Astrocyte of the spinal cord (primary cell): ENCODE data around the gene CCDC74A.
"Not testable (repeated sequence)": the region's sequence is repeated elsewhere in the genome, so short reads cannot be mapped to it uniquely, and the experiment has no call there.

Experiments used
- DNase-seq: peaks from one replicate; pipeline ENCODE4 v3.0.0; 2011; ENCODE audit warnings: low read depth, low spot score
- H3K4me3 ChIP-seq: 2 replicates; pipeline ENCODE4 v1.5.1; 2011; ENCODE audit warnings: low read depth, mild to moderate bottlenecking, low read length, moderate library complexity
- in situ Hi-C: cut with HindIII; loops from 2 replicates; pipeline ENCODE4 v1.10.0; 2017; ENCODE audit warnings: low sequenced_read_pairs
- TF ChIP-seq, protein P1 (sequence below): IDR thresholded peaks from 2 replicates; pipeline ENCODE4 v1.5.1; 2012; ENCODE audit warnings: low read depth, mild to moderate bottlenecking, low read length, inconsistent platforms

Gene CCDC74A

DNA sequence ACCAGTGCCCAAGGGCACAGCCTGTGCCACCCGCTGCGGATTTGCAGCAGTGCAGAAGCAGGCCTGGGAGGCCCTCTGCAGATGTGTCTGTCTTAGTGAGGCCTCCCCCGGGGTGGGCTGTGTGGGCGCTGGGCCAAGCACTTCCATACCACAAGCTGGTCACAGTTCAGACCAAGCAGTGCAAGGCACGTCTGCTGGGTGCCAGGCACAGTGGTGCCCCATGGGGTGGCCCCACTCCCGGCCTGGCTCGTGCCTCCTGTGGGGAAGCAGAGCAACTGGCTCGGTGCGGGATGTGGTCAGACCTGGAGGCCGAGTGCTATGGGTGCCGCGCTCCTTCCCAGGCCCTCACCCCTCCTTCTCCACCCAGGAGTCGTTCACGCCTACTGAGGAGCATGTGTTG lies 12.5 kb upstream of the CCDC74A start:
- H3K4me3 ChIP-seq, DNase-seq, in situ Hi-C loops: not testable (repeated sequence)

DNA sequence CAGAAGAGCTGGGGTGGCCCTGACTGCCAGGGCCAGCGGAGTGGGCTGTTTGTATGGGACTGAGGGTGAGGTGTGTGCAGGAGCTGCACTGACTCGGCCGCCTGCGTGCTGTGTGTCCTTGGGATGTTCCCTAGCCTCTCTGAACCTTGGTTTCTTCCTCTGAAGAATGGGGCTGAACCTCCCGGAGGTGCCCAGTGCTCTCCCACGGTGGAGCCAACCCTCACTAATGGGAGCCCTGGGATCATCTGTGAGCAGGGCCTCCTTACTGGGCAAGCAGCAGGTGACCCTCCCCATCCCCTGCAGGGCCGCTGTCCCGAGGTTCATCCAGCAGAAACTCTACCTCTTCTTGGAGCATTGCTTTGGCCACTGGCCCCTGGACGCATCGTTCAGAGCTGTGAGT lies 11.7 kb upstream of the CCDC74A start:
- in situ Hi-C loops: no loop called here
- TF ChIP-seq, protein P1, sequence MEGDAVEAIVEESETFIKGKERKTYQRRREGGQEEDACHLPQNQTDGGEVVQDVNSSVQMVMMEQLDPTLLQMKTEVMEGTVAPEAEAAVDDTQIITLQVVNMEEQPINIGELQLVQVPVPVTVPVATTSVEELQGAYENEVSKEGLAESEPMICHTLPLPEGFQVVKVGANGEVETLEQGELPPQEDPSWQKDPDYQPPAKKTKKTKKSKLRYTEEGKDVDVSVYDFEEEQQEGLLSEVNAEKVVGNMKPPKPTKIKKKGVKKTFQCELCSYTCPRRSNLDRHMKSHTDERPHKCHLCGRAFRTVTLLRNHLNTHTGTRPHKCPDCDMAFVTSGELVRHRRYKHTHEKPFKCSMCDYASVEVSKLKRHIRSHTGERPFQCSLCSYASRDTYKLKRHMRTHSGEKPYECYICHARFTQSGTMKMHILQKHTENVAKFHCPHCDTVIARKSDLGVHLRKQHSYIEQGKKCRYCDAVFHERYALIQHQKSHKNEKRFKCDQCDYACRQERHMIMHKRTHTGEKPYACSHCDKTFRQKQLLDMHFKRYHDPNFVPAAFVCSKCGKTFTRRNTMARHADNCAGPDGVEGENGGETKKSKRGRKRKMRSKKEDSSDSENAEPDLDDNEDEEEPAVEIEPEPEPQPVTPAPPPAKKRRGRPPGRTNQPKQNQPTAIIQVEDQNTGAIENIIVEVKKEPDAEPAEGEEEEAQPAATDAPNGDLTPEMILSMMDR: no peak
- no peak overlapping the region for H3K4me3 ChIP-seq
- no peak for DNase-seq

DNA sequence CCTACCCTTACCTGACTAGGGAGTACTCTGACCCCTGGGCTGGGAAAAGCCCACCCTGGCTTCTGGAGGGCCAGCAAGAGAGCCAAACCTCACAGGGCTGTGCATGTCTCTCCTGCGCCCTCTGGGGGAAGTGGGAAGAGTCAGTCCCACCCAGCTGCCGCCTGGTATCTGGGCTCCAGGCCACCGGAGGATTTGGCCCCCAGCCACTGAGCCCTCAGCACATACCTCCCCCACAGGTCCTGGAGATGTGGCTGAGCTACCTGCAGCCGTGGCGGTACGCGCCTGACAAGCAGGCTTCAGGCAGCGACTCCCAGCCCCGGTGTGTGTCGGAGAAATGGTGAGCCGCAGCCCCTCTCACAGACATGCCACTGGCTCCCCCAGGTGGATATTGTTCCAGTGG lies 11.1 kb upstream of the CCDC74A start:
- H3K4me3 ChIP-seq, DNase-seq, in situ Hi-C loops: not testable (repeated sequence)
- TF ChIP-seq, protein P1: peak; percentile 40

DNA sequence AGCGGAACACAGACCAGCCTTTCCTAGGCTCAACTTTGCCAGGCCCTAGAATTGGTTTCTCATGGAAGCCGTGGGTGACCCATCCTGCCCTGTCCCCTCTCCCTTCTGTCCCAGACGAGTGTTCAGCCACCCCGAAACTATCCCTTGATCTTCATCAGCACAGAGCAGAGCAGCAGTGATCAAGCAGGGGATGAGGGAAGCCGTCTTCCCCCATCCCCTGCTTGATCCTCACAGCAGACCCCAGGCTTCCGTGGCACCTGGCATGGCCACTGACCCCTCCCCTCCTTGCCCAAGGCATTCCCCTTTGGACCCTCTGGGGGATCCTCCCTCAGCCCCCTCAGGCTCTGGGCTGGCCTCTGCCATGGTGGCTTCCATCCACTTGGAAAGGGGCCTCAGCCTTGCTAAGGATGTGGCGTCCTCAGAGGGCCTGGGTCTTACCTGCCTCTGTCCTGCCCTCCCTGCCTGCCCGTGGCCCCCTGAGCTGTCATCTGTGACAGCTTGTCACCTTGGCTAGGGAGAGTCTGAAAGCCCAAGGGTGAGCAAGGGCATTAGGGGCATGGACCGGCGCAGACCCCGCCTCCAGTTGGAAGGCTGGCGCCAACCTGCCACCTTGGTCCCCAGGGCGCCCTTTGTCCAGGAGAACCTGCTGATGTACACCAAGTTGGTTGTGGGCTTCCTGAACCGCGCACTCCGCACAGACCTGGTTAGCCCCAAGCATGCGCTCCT lies 10.4 kb upstream of the CCDC74A start:
- in situ Hi-C loops: no loop called here
- TF ChIP-seq, protein P1: no peak
- H3K4me3 ChIP-seq: no peak overlapping the region
- DNase-seq: no peak

DNA sequence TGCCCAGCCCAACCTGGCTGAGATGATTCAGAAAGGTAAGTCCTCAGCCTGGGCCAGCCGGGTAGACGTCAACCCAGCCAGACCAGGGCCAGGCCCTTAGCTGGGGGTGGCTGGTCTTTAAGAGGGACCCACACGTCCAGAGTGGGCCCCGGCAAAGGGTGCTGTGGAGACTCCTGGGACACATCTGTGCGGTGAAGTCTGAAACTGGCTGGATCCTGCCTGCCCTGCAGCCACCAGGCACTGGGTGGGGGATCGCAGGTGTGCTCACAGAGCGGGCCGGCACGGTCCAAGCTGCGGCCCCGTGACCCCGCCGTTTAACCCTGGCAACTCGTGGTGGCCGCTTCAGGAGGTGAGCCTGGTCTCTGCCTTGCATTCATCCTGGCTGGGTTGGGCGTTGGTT lies 9.8 kb upstream of the CCDC74A start:
- DNase-seq, in situ Hi-C loops, H3K4me3 ChIP-seq: not testable (repeated sequence)

DNA sequence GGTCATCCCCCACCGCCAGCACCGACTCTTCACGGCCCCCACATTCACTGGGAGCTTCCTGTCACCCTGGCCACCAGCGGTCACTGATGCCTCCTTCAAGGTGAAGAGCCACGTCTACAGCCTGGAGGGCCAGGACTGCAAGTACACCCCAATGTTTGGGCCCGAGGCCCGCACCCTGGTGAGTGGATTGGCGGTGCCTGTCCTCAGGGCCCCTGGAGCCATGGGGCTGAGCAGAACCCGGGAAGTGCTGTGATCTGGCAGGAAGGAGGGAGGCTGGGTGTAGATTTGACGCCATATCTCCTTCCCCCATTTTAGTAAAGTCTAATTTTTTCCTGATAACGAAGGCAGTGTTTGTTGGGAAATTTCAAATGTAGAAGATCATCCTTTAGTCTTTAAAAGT lies 9.2 kb upstream of the CCDC74A start:
- H3K4me3 ChIP-seq, DNase-seq, in situ Hi-C loops: not testable (repeated sequence)

DNA sequence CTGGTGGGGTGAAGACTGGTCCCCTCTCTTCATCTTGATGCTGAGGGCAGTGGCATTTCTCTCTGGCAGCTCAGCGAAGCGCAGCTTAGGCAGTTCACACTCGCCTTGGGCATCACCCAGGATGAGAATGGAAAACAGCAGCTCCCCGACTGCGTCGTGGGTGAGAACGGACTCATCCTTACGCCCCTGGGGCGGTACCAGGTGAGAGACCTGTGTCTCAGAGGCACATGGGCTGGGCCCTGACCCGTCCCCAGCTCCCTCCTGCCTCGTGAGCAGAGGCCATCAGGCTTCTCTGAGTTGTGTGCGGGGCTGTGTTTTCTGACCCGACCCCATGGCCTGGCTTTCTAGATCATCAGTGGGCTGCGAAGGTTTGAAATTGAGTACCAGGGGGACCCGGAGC lies 8.2 kb upstream of the CCDC74A start:
- DNase-seq: no peak
- in situ Hi-C loops: no loop called here
- TF ChIP-seq, protein P1: no peak
- no peak overlapping the region for H3K4me3 ChIP-seq

DNA sequence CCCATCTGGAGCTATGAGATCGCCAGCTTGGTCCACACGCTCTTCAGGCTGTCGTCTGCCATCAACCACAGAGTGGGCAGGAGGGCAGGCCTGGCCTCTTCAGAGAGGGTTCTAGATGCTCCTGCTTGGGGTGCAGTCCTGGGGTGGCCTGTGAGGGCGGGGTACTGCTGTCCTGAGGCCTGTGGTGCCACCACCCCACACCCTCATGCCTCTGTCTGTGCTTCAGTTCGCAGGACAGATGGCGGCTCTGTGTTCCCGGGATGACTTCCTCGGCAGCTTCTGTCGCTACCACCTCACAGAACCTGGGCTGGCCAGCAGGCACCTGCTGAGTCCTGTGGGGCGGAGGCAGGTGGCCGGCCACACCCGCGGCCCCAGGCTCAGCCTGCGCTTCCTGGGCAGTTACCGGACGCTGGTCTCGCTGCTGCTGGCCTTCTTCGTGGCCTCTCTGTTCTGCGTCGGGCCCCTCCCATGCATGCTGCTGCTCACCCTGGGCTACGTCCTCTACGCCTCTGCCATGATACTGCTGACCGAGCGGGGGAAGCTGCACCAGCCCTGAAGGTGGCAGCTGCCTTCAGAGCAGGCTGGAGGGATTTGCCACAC lies 7.7 kb upstream of the CCDC74A start:
- H3K4me3 ChIP-seq, in situ Hi-C loops, DNase-seq: not testable (repeated sequence)

DNA sequence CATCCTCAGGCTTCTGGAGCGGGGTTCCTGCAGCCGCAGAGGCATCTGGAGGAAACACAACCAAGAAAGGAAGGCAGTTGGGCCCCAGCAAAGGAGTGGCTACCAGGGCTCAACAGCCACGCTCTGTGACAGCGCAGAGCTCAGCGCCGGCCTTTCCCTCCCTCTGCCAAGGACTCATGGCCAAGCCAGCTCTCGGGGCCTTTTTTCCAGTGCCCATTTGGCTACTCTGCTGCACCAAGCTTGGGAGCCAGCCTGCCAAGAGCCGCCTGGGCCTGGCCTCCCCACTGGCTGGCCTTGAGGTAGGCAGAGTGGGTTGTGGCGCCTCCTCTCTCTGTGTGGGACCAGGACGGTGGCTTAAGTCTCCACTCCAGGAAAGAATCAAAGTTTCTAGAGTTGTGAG lies 7.2 kb upstream of the CCDC74A start:
- TF ChIP-seq, protein P1: no peak
- in situ Hi-C loops: no loop called here
- no peak overlapping the region for H3K4me3 ChIP-seq
- no peak for DNase-seq

DNA sequence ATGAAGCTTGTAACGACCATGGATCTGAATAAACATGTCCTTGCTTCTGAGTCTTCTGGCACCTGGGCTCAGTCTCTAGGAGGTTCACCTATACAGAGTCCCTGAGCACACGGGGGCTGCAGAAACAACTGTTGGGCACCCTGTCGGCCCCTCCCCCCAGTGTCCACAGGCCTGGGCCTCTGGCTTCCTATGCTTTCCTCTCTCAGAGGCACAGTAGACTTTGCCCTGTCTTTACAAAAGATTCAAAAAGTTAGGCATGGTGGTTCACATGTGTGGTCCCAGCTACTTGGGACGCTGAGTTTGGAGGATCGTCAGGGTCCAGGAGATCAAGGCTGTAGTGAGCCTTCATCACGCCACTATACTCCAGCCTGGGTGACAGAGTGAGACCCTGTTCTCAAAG lies 6.2 kb upstream of the CCDC74A start:
- in situ Hi-C loops, DNase-seq: not testable (repeated sequence)

More for the DNA sequence above, 6.2 kb upstream of the CCDC74A start:
- not testable (repeated sequence) for H3K4me3 ChIP-seq
